Ovary (tissue), 9 donors: ENCODE measurements around the gene NEU4. TPM values are rescaled to one million over a fixed set of nuclear protein-coding genes. Genes with fewer than 3 reads are reported as not detected.
"Not testable (repeated sequence)": the region's sequence is repeated elsewhere in the genome, so short reads cannot be mapped to it uniquely, and the experiment has no call there.

Source experiments
- DNase-seq, 5 donors: peaks; one replicate each; pipeline ENCODE4 v3.0.0-alpha.2; 2019 to 2020
- H3K27ac ChIP-seq, 2 donors: fragments of 200-600 bp; one replicate each; pipeline versions ENCODE4 v1.5.1 to v1.8.0; 2019 to 2022
- H3K27me3 ChIP-seq: fragments of 200-600 bp; one replicate; pipeline ENCODE4 v1.8.0; 2022
- H3K36me3 ChIP-seq: fragments of 200-600 bp; sonication (generic); one replicate; pipeline ENCODE4 v1.5.1; 2019
- H3K4me1 ChIP-seq: one replicate; pipeline ENCODE4 v1.8.1; 2013; ENCODE audit warnings: mild to moderate bottlenecking, moderate library complexity; ENCODE audit not compliant: insufficient read depth
- H3K4me3 ChIP-seq: fragments of 200-600 bp; sonication (generic); one replicate; pipeline ENCODE4 v1.5.1; 2017
- H3K9me3 ChIP-seq, 2 donors: fragments of 200-600 bp in 1 of 2; sonication (generic) in 1 of 2; one replicate each; pipeline versions ENCODE4 v1.5.1 to v1.8.1; 2013 to 2019; ENCODE audit warnings: mild to moderate bottlenecking in 1 of 2, moderate library complexity in 1 of 2
- CTCF ChIP-seq, 3 donors: fragments of 450-650 bp in 2 of 3; fragments of 200-600 bp in 1 of 3; IDR thresholded peaks; one replicate each; pipeline versions ENCODE4 v1.5.1 to v1.8.0; 2016 to 2022; ENCODE audit warnings: antibody characterized with exemption in 3 of 3, mild to moderate bottlenecking in 1 of 3
- EP300 ChIP-seq: sonication (generic); formaldehyde crosslinking; IDR thresholded peaks from one replicate; pipeline ENCODE4 v1.6.1; 2017; ENCODE audit warnings: antibody characterized with exemption
- POLR2A ChIP-seq: fragments of 450-650 bp; IDR thresholded peaks from one replicate; pipeline ENCODE4 v1.6.1; 2017; ENCODE audit warnings: antibody characterized with exemption, mild to moderate bottlenecking, moderate library complexity
- WGBS, 3 donors: extraction: QIAGEN DNeasy Blood & Tissue Kit in 1 of 3; methylation state at CpG; one replicate each; pipeline versions ENCODE4 v1.1.5 to v1.1.7; 2013 to 2017; 5-methylcytosine and 5-hydroxymethylcytosine counted together
- intact Hi-C, 4 donors: fragments of 100-400 bp; cut with DNase I; formaldehyde crosslinking; loops; one replicate each; pipeline versions ENCODE4 v1.11.0 to v1.15.1; 2022 to 2023
- polyA plus RNA-seq, 2 donors: library from polyadenylated mRNA; stranded (reverse); fragments of 200-250 nt in 1 of 2; fragments of 350-450 nt in 1 of 2; fragmentation: Illumina TruSeq in 1 of 2; extraction: RNeasy Lipid Tissue Mini Kit (QIAGEN cat#74804) in 1 of 2; gene quantifications; one replicate each; pipeline ENCODE4 v1.2.3, GENCODE V29; 2013 to 2014
- total RNA-seq, 7 donors: library from RNA; depleted of rRNA in 2 of 7; stranded (reverse); fragments of >200 nt in 2 of 7; fragmentation: NEBNext Ultra II Directional in 3 of 7; extraction: Animal tissue kit (Norgen Biotek cat#: 25700) in 3 of 7; gene quantifications; one replicate each; pipeline versions ENCODE4 v1.1.0 to v1.2.4, GENCODE V29; 2016 to 2023
- donor health status: DM: no; HTN: no; CAD: no; lungs with moderate emphysema.
- donor health status: DM: no; HTN: no; CAD: no.
- donor health status: Bipolar disorder and iron deficiency.
- donor health status: DM: yes; HTN: yes; CAD: no.
- donor health status: DM: no; HTN: no; CAD: no.
- donor health status: DM: yes; HTN: yes; CAD: no.

NEU4 gene
- total and polyA plus RNA-seq, 9 donors, result 0.23 to 7.2 (median 0.84) TPM; not detected in 2

GRCh38 chr2:241817126-241817820 is 8.3 kb downstream of the NEU4 start:
- Histone ChIP-seq H3K27me3 (no peaks in the 10 kb centered on the region), H3K36me3 (no peaks in the 10 kb centered on the region), H3K4me3 (no peak overlapping the region), H3K9me3 (no peaks in the 10 kb centered on the region), H3K4me1 (no peaks in the 10 kb centered on the region), H3K27ac (no peak overlapping the region)
- DNase-seq, result no peak
- 37 to 52% (median 44%) methylated on average over 16 of the region's 16 CpGs for WGBS, 3 donors
- intact Hi-C loops, result no loop called here
- TF ChIP-seq CTCF (IDR thresholded peaks at IDR 0.05) (no peak), EP300 (no peak)

- DNase-seq, H3K36me3 ChIP-seq, H3K9me3 ChIP-seq, H3K4me1 ChIP-seq, H3K27ac ChIP-seq, intact Hi-C loops, H3K27me3 ChIP-seq, H3K4me3 ChIP-seq: not testable (repeated sequence)
- WGBS, 3 donors, result 78 to 89% (median 82%) methylated on average over 10 of the region's 10 CpGs
Observed at GRCh38 chr2:241817821-241818215, 8.8 kb downstream of the NEU4 start.

GRCh38 chr2:241818229-241818942 is 9.4 kb downstream of the NEU4 start:
- Histone ChIP-seq H3K36me3 (no peaks in the 10 kb centered on the region), H3K27me3 (no peaks in the 10 kb centered on the region), H3K27ac (no peak overlapping the region), H3K4me3 (no peak overlapping the region), H3K4me1 (no peaks in the 10 kb centered on the region), H3K9me3 (no peaks in the 10 kb centered on the region)
- TF ChIP-seq CTCF (IDR thresholded peaks at IDR 0.05) (no peak), EP300 (no peak), POLR2A (no peak)
- WGBS, 3 donors, result 73 to 82% (median 76%) methylated on average over 23 to 25 of the region's 25 CpGs
- no peak for DNase-seq
- intact Hi-C loops, result no loop called here

- Histone ChIP-seq H3K27me3 (no peaks in the 10 kb centered on the region), H3K27ac (no peak overlapping the region), H3K36me3 (no peaks in the 10 kb centered on the region), H3K9me3 (no peaks in the 10 kb centered on the region), H3K4me1 (no peaks in the 10 kb centered on the region), H3K4me3 (no peak overlapping the region)
- 57 to 75% (median 67%) methylated on average over 10 of the region's 10 CpGs for WGBS, 3 donors
- DNase-seq, result no peak
- intact Hi-C loops, result no loop called here
- TF ChIP-seq POLR2A, result no peak
- TF ChIP-seq CTCF (IDR thresholded peaks at IDR 0.05), result no peak
- no peak for TF ChIP-seq EP300
Observed at GRCh38 chr2:241818943-241819270, 9.9 kb downstream of the NEU4 start.

- DNase-seq, result peak in 1 of 5 donors; percentile 26
- H3K4me1 ChIP-seq, H3K36me3 ChIP-seq, H3K27ac ChIP-seq, intact Hi-C loops, H3K9me3 ChIP-seq, H3K27me3 ChIP-seq, H3K4me3 ChIP-seq: not testable (repeated sequence)
- 82 to 88% (median 83%) methylated on average over 27 of the region's 27 CpGs for WGBS, 3 donors
Observed at GRCh38 chr2:241819947-241820624, 11.1 kb downstream of the NEU4 start.
